Measurements from ENCODE around the gene MYG1. TPM values are rescaled to one million over a fixed set of nuclear protein-coding genes. Genes with fewer than 3 reads are reported as not detected.

MYG1 gene
- total and polyA plus RNA-seq, 2 of the 13 experiments (the other 11 are each of a cell fraction or from before 2014, with no cell fraction given): 38.6 to 58.0 TPM

GRCh38 chr12:53324779-53325510 lies 25.4 kb downstream of the MYG1 start (continued):
- TF ChIP-seq SRF (IDR thresholded peaks at IDR 0.05; ENCODE audit: low read depth, low read length) (no peak), NR2F2 (IDR thresholded peaks at IDR 0.05; ENCODE audit: borderline replicate concordance, low read depth) (no peak), MAFF (IDR thresholded peaks at IDR 0.05; ENCODE audit: low read depth, low read length) (no peak), POLR2AphosphoS2 (IDR thresholded peaks at IDR 0.05; ENCODE audit: low read depth, low read length) (no peak), CEBPB (IDR thresholded peaks at IDR 0.05; ENCODE audit: borderline replicate concordance, low read depth, low read length) (no peak), FUBP1 (CRISPR knock-in tag; IDR thresholded peaks at IDR 0.05; ENCODE audit: borderline replicate concordance) (no peak), ZNF569 (CRISPR knock-in tag; IDR thresholded peaks at IDR 0.05; ENCODE audit: borderline replicate concordance) (no peak), ARHGAP35 (CRISPR knock-in tag; IDR thresholded peaks at IDR 0.05; ENCODE audit: borderline replicate concordance) (no peak), ZNF350 (CRISPR knock-in tag; IDR thresholded peaks at IDR 0.05; ENCODE audit: borderline replicate concordance, low read depth) (peak; percentile 73), ZNF597 (CRISPR knock-in tag; IDR thresholded peaks at IDR 0.05) (no peak), ZNF446 (CRISPR knock-in tag; IDR thresholded peaks at IDR 0.05) (no peak), ZNF274 (CRISPR knock-in tag; IDR thresholded peaks at IDR 0.05) (no peak), ZFP36 (IDR thresholded peaks at IDR 0.05; ENCODE audit: borderline replicate concordance, low read depth, low read length, partially characterized antibody) (no peak), ZSCAN9 (CRISPR knock-in tag; IDR thresholded peaks at IDR 0.05; ENCODE audit: borderline replicate concordance) (no peak), ZEB1 (IDR thresholded peaks at IDR 0.05; ENCODE audit: insufficient replicate concordance, low read depth) (peak; percentile 55), SMYD3 (CRISPR knock-in tag; IDR thresholded peaks at IDR 0.05) (0 out of 2 replicates have a peak, but pooled peaks have one; percentile 70), ZNF24 (IDR thresholded peaks at IDR 0.05) (no peak), NAIF1 (CRISPR knock-in tag; IDR thresholded peaks at IDR 0.05; ENCODE audit: borderline replicate concordance) (peak; percentile 59; the same call in 1 of the 2 replicates), GPN1 (CRISPR knock-in tag; IDR thresholded peaks at IDR 0.05; ENCODE audit: borderline replicate concordance) (no peak; the same call in 1 of the 2 replicates), HOXA5 (CRISPR knock-in tag; IDR thresholded peaks at IDR 0.05) (peak; percentile 82), RFXAP (CRISPR knock-in tag; IDR thresholded peaks at IDR 0.05; ENCODE audit: borderline replicate concordance) (no peak), ZNF558 (CRISPR knock-in tag; IDR thresholded peaks at IDR 0.05; ENCODE audit: borderline replicate concordance) (no peak; the same call in 1 of the 2 replicates), KAT7 (CRISPR knock-in tag; IDR thresholded peaks at IDR 0.05; ENCODE audit: borderline replicate concordance) (peak; percentile 86; the same call in 1 of the 2 replicates), NR0B2 (CRISPR knock-in tag; IDR thresholded peaks at IDR 0.05) (peak; percentile 66; the same call in 1 of the 2 replicates), ZNF251 (CRISPR knock-in tag; IDR thresholded peaks at IDR 0.05) (no peak)
- TF ChIP-seq, protein P1, sequence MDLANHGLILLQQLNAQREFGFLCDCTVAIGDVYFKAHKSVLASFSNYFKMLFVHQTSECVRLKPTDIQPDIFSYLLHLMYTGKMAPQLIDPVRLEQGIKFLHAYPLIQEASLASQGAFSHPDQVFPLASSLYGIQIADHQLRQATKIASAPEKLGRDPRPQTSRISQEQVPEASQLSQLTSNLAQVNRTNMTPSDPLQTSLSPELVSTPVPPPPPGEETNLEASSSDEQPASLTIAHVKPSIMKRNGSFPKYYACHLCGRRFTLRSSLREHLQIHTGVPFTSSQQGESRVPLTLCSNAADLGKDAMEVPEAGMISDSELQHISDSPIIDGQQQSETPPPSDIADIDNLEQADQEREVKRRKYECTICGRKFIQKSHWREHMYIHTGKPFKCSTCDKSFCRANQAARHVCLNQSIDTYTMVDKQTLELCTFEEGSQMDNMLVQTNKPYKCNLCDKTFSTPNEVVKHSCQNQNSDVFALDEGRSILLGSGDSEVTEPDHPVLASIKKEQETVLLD (CRISPR knock-in tag; IDR thresholded peaks at IDR 0.05; ENCODE audit: low read depth): peak; percentile 68; the same call in 1 of the 2 replicates

All from HepG2 (cell line).